ENCODE measurements around the gene TMEM53.
"Not testable (repeated sequence)": the region's sequence is repeated elsewhere in the genome, so short reads cannot be mapped to it uniquely, and the experiment has no call there.

GRCh38 chr1:44699375-44699774 is 25.1 kb upstream of the TMEM53 start:
- not testable (repeated sequence) for TF ChIP-seq CTCF, POLR2A (IDR thresholded peaks at IDR 0.05)
